GM18907 (cell line): ENCODE results near the gene SNRNP40.
"Not testable (repeated sequence)": the region's sequence is repeated elsewhere in the genome, so short reads cannot be mapped to it uniquely, and the experiment has no call there.

ENCODE experiments used
- ATAC-seq: cut with Tn5 transposase; IDR thresholded peaks from one replicate; pipeline ENCODE4 v1.9.1; 2021; ENCODE audit warnings: mild to moderate bottlenecking, moderate library complexity; ENCODE audit not compliant: unreplicated experiment

Gene SNRNP40

GRCh38 chr1:31287791-31288190, 8.8 kb downstream of the SNRNP40 start:
- ATAC-seq: not testable (repeated sequence)

- not testable (repeated sequence) for ATAC-seq
Observed at GRCh38 chr1:31282426-31282825, 14.2 kb downstream of the SNRNP40 start.

DNA sequence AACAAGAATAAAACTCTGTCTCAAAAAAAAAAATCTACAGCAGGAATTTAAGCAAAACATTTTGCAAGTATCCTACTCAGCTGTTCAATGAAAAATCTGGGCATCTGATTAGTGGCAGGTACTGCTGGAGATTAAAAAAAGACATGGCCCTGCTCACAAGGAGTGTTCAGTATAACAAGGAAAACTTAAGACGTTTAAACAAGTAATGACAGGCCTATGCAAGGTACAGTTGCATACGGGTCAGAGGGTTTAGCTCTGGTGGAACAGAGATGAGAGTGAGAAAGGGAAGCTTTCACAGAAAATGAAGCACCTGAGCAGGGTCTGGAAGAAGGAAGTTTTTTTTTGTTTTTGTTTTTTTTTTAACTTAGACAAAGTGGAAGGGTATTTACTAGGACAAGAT, 23.0 kb downstream of the SNRNP40 start:
- ATAC-seq: no peak

DNA sequence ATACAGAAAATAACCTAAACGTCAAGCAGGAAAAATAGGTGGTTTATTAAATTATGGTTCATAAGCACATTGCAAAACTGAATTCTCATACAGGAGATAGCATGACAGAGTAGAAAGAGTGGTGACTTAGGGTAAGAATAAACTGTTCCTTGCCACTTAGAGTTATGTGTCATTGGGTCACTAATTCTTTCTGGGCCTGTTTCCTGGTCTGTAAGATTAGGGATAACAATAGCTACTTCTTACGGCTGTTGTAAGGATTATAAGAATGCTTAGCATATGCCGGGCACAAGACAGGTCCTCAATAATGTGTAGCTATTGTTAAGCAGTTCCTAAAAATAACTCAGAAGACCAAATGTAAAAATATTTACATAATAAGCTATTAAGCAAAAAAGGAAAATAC, 24.2 kb downstream of the SNRNP40 start:
- ATAC-seq: no peak

DNA sequence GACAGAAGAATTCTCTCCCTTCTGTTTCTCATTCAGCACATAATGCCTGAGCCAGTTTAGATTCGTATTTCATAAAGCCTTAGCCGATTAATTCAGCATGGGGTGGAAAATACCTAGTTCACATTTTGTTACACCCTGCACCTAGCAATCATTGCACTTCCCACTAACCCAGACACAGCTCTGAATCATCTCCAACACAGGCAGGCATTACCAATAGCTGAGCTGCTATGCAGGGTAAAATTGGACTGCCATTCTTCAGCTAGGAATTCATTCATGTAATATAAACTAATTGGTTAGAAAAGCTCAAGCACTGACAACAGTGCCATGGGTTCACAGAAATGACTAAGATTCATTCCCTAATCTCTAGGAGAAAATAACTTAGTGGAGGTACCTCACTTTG, 30.0 kb downstream of the SNRNP40 start:
- ATAC-seq: no peak

DNA sequence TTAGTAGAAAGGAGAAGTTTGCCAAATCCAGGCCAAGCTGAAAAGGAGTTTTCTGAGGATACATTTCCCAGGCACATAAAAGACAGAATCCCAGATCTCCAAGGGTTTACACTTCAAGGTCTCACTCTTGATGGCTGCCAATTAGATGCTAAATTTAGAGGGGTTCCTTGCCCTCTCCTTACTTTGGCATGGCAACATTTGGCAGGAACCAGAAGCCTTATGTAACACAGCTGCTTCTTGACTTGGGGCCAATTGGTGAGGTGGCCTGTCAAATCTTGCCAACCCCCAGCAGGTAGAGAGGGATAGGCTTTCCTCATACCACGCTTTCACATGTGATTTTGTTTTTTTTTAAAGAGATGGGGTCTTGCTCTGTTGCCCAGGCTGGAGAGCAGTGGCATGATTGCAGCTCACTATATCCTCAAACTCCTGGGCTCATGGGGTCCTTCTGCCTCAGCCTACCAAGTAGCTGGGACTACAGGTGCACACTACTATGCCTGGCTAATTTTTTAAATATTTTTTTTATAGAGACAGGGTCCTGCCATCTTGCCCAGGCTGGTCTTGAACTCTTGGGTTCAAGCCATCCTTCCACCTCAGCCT, 31.7 kb downstream of the SNRNP40 start:
- ATAC-seq: no peak

DNA sequence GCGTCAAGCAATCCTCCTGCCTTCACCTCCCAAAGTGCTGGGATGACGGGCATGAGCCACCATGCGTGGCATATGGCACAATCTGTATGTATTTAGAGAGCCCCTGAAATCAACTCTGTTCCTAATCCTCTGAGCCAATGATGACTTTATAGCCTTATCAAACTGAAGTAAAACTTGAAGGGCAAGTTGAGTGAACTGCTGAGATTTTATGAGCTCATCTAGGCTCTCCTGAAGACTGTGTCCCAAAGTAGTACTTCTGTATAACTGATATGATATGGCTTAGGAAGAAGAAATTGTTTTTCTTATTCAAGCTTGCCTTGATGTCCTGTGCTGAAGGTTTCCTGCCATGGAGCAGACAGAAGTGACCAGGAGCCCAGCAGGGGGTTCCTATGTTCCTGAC, 33.2 kb downstream of the SNRNP40 start:
- no peak for ATAC-seq

GRCh38 chr1:31262393-31262792, 34.2 kb downstream of the SNRNP40 start:
- not testable (repeated sequence) for ATAC-seq

GRCh38 chr1:31261916-31262315, 34.7 kb downstream of the SNRNP40 start:
- no peak for ATAC-seq

GRCh38 chr1:31259746-31260145, 36.8 kb downstream of the SNRNP40 start:
- no peak for ATAC-seq

- no peak for ATAC-seq
Observed at GRCh38 chr1:31258581-31258980, 38.0 kb downstream of the SNRNP40 start.

DNA sequence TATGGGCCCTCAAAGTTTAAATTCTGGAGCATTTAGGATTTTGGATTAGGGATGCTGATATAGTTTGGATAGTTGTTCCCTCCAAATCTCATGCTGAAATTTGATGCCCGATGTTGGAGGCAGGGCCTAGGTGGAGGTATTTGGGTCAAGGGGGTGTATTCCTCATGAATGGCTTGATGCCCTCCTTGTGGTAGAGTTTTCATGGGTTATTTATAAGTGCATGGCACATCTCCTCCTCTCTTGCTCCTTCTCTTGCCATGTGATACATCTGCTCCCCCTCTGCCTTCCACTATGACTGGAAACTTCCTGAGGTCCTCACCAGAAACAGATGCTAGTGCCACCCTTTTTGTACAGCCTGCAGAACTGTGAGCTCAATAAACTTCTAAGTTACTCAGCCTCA, 39.4 kb downstream of the SNRNP40 start:
- ATAC-seq: no peak

DNA sequence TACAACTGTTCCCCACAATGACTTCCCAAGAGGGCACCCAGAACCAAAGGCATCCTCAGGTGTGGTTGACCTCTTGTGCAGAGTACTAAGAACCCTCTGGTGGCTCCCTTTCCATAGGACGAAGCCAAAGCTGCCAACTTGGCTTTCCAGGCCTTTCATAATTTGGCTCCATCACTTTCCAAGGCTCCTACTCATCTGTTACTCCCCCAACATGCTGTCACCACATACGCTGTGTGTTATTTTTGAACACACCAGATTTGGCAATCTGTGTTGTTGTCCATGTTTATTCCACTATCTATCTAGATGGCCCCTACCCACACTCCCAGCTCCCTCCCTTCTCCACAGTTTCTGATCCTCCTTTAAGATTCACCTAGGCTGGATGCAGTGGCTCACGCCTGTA, 46.7 kb downstream of the SNRNP40 start:
- ATAC-seq: no peak

GRCh38 chr1:31248276-31248675, 48.3 kb downstream of the SNRNP40 start:
- no peak for ATAC-seq

DNA sequence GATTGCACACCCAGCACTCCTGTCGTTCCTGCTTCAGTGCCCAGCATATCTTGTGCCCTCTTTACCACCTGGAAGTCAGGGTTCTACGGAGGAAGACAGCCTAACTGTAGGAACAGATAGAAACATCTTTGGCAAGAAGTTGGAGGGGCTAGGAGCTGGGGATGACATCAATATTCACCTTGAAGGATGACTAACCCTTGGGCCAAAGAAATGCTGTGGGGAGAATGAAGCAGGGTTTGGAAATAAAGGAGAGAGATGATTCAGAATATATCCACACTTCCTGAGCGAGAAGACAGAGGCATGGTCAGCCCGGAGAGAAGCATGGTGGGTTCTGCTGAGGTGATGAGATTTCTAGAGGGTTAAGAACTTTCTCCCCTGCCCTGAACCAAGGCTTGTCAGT, 52.3 kb downstream of the SNRNP40 start:
- ATAC-seq: no peak

DNA sequence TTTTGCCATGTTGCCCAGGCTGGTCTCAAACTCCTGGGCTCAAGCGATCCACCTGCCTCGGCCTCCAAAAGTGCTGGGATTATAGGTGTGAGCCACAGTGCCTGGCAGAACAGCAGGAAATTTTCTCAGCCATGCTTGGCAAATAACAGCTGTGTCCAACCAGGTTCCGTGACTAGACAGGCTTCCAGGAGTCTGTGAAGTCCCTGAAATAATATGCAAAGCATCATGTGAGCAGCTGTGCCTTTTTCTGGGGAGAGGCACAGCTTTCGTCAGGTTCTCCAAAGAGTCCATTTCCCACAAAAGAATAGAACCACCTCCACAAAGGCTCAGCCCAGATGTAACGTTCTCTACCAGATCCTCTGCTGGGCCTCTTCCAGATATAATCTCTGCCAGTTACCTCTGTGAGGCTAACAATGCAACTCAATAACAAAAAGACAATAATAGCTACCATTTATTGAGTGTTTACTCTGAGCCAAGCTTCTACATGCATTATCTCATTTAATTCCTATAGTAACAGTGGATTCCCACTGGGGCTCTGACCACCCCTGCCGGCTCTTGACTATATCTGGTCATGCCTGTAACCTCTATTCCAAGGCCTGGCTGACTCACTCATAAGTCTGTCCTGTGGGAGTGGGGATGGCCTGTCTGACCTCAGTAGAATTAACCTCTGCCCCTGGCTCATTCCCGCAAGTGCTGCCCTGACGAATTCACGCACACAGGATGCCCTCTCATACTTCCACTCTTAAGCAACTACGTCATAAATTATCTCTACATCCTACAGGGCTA, 52.9 kb downstream of the SNRNP40 start:
- ATAC-seq: no peak

DNA sequence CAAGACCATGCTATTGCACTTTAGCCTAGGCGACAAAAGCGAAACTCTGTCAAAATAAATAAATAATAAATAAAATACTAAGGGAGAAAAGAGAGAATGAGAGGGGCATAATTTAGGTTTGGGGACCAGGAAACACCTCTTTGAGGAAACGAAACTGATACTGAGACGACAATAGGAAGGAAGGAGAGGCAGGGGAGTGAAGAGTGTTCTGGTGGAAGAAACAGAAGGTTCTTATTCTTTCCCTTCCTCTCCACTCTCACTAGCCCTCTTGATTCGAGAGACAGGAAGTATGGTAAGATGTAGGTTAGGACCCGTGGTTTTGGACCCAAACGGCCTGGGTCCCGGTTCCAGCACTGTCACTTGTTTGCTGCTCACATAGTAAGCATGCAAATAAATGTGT, 55.3 kb downstream of the SNRNP40 start:
- no peak for ATAC-seq

DNA sequence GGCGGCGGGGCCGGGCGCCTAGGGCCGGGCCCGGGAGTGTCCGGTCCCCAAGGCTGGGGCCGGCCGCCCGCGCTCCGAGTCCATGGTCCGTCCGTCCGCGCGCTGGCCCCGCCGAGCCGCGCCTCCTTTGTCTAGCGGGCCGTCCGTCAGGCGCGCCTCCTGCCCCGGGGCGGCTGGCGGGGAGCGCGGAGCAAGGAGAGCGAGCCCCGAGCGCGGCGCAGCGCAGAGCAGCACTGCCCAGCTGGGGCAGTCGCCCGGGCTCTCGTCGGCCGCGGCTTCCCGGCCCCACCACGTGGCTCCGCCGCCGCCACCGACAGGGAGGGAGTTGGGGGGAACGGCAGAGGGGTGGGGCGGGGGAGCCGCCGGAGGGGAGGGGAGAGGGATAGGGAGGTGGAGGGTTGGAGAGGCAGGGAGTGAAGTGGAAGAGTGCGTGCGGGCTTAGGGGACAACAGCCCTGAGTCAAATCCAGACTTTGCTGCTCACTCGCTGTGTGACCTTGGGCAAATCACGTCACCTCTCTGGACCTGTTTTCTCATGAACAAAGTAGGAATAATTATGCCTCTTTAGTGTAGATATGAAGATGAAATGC, 56.8 kb downstream of the SNRNP40 start, which contains the start of gene NKAIN1:
NKAIN1 (minus strand) TSS at position 235 of the 589 bp plus-strand sequence. CDS start 340 bp downstream, outside the sequence.
- no peak for ATAC-seq

DNA sequence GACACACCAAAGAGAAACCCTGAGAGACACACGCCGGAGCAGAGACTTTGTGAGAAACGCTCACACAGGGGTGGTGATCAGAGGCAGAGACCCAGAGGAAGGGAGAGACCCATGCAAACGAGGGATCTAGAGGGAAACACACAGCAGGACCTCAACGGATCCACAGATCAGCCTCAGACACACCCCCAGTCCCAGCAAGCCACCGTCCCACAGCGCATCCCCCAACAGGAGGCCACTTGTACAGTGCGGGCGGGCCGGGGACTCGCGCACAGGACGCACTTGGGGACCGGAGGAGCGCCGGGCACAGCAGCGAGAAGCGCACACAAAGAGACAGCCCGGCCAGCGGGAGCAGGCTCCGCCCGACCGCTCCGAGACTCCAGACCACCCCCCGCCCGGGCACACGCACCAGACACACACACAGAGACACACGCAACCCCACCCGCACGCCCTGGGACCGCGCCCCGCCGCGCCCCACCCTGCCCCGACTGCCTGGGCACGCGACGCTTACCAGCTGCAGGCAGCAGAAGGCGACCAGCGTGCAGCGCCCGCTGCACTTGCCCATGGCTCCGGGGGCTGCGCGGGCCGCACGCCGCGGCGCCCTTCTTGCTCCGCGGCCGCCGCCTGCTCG, 57.5 kb downstream of the SNRNP40 start:
- no peak for ATAC-seq

GRCh38 chr1:31238612-31238985, 58.0 kb downstream of the SNRNP40 start:
- no peak for ATAC-seq

DNA sequence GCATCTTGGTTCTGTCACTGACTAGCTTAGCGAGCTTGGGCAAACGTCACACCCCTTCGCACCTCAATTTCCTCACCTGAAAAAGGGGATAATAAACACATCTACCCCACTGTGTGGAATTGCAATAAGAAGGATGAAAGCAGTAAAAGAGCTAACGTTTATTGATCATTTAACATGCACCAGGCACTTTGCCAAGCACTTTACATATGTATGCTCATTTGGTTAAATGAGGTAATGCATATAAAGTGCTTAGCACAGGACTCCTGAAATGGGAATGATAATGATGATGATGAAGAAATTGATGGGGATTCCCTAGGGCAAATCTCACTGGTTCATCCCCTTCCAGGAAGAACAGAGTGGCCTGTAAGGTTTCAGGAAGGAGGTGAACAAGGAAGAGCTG, 61.7 kb downstream of the SNRNP40 start:
- no peak for ATAC-seq
